Immature natural killer cell (primary cell): ENCODE measurements around the gene UBE2G2. TPM values are rescaled to one million over a fixed set of nuclear protein-coding genes. Genes with fewer than 3 reads are reported as not detected.

Experiments used
- DNase-seq, 3 donors: peaks; one replicate each; pipeline ENCODE4 v3.0.0; 2022; ENCODE audit warnings: mixed read lengths in 1 of 3
- H3K27ac Mint-ChIP-seq, 6 donors: one replicate each; pipeline ENCODE4 v1.8.0; 2020; ENCODE audit warnings: mixed read lengths in 6 of 6, mild to moderate bottlenecking in 5 of 6, inconsistent platforms in 4 of 6, moderate library complexity in 3 of 6
- H3K27me3 Mint-ChIP-seq, 3 donors: one replicate each; pipeline ENCODE4 v1.8.0; 2020 to 2021; ENCODE audit warnings: low read depth in 3 of 3, mild to moderate bottlenecking in 3 of 3, mixed read lengths in 3 of 3, moderate library complexity in 3 of 3, inconsistent platforms in 1 of 3
- H3K36me3 Mint-ChIP-seq, 3 donors: one replicate each; pipeline ENCODE4 v1.8.0; 2020; ENCODE audit warnings: mixed read lengths in 3 of 3, inconsistent platforms in 2 of 3, mild to moderate bottlenecking in 2 of 3
- H3K4me1 Mint-ChIP-seq, 2 donors: one replicate each; pipeline ENCODE4 v1.8.0; 2020; ENCODE audit warnings: inconsistent platforms in 2 of 2, mild to moderate bottlenecking in 2 of 2, mixed read lengths in 2 of 2, moderate library complexity in 1 of 2
- H3K4me3 Mint-ChIP-seq, 5 donors: one replicate each; pipeline ENCODE4 v1.8.0; 2020; ENCODE audit warnings: mild to moderate bottlenecking in 5 of 5, mixed read lengths in 5 of 5, inconsistent platforms in 3 of 5, moderate library complexity in 3 of 5
- H3K9me3 Mint-ChIP-seq, 6 donors: one replicate each; pipeline ENCODE4 v1.8.0; 2020; ENCODE audit warnings: mild to moderate bottlenecking in 6 of 6, mixed read lengths in 6 of 6, inconsistent platforms in 4 of 6, moderate library complexity in 3 of 6
- polyA plus RNA-seq, 3 donors: library from polyadenylated mRNA; unstranded; fragments of 300-500 nt; fragmentation: Illumina TruSeq; gene quantifications; one replicate each; pipeline ENCODE4 v1.2.3, GENCODE V29; 2021

The UBE2G2 gene
- polyA plus RNA-seq, 3 donors from 2014 or later: 43.6 to 62.9 (median 56.2) TPM

GRCh38 chr21:44783020-44783696 is 18.5 kb downstream of the UBE2G2 start:
- H3K36me3 Mint-ChIP-seq: peaks cover 4 to 17% (median 6%) of the 10 kb centered on the region in 3 donors
- H3K4me3 Mint-ChIP-seq: no peak overlapping the region
- peaks cover 6 to 11% of the 10 kb centered on the region in 2 donors for H3K4me1 Mint-ChIP-seq
- no peak overlapping the region for H3K27ac Mint-ChIP-seq
- peaks cover 0 to 3% (median 2%) of the 10 kb centered on the region in 3 donors for H3K27me3 Mint-ChIP-seq
- H3K9me3 Mint-ChIP-seq: no peaks in the 10 kb centered on the region
- DNase-seq: no peak

GRCh38 chr21:44780767-44781459 is 20.7 kb downstream of the UBE2G2 start:
- no peak for DNase-seq
- no peaks in the 10 kb centered on the region for H3K9me3 Mint-ChIP-seq
- peaks cover 0 to 3% (median 2%) of the 10 kb centered on the region in 3 donors for H3K27me3 Mint-ChIP-seq
- peaks cover 4 to 17% (median 6%) of the 10 kb centered on the region in 3 donors for H3K36me3 Mint-ChIP-seq
- no peak overlapping the region for H3K4me3 Mint-ChIP-seq
- no peak overlapping the region for H3K27ac Mint-ChIP-seq
- H3K4me1 Mint-ChIP-seq: peaks cover 6 to 8% of the 10 kb centered on the region in 2 donors

- Mint-ChIP-seq H3K27me3 (peaks cover 0 to 2% (median 1%) of the 10 kb centered on the region in 3 donors), H3K36me3 (peaks cover 5 to 14% (median 6%) of the 10 kb centered on the region in 3 donors), H3K4me3 (no peak overlapping the region), H3K27ac (no peak overlapping the region), H3K9me3 (no peaks in the 10 kb centered on the region), H3K4me1 (peaks cover under 1 to 4% of the 10 kb centered on the region in 2 donors)
- no peak for DNase-seq
Observed at GRCh38 chr21:44780137-44780502, 21.5 kb downstream of the UBE2G2 start.

GRCh38 chr21:44779417-44780136 is 22.0 kb downstream of the UBE2G2 start:
- Mint-ChIP-seq H3K36me3 (peaks cover 11 to 19% (median 11%) of the 10 kb centered on the region in 3 donors), H3K9me3 (no peaks in the 10 kb centered on the region), H3K27ac (no peak overlapping the region), H3K4me3 (no peak overlapping the region), H3K27me3 (peaks cover 0 to 4% (median 1%) of the 10 kb centered on the region in 3 donors), H3K4me1 (peaks cover 0 to 4% of the 10 kb centered on the region in 2 donors)
- DNase-seq: no peak

GRCh38 chr21:44778983-44779382 is 22.6 kb downstream of the UBE2G2 start:
- no peak for DNase-seq
- Mint-ChIP-seq H3K27me3 (peaks cover 0 to 4% (median 1%) of the 10 kb centered on the region in 3 donors), H3K9me3 (no peaks in the 10 kb centered on the region), H3K4me1 (peaks cover 0 to 4% of the 10 kb centered on the region in 2 donors), H3K4me3 (no peak overlapping the region), H3K36me3 (peaks cover 12 to 21% (median 13%) of the 10 kb centered on the region in 3 donors), H3K27ac (no peak overlapping the region)

- DNase-seq: no peak
- peaks cover 12 to 21% (median 13%) of the 10 kb centered on the region in 3 donors for H3K36me3 Mint-ChIP-seq
- no peak overlapping the region for H3K4me3 Mint-ChIP-seq
- no peaks in the 10 kb centered on the region for H3K9me3 Mint-ChIP-seq
- no peak overlapping the region for H3K27ac Mint-ChIP-seq
- peaks cover 0 to 4% (median 1%) of the 10 kb centered on the region in 3 donors for H3K27me3 Mint-ChIP-seq
- H3K4me1 Mint-ChIP-seq: peaks cover 0 to 4% of the 10 kb centered on the region in 2 donors
Observed at GRCh38 chr21:44778499-44778911, 23.1 kb downstream of the UBE2G2 start.

- Mint-ChIP-seq H3K9me3 (no peaks in the 10 kb centered on the region), H3K36me3 (peaks cover 12 to 21% (median 13%) of the 10 kb centered on the region in 3 donors), H3K27ac (no peak overlapping the region), H3K4me3 (no peak overlapping the region), H3K27me3 (peaks cover 0 to 2% (median 0%) of the 10 kb centered on the region in 3 donors), H3K4me1 (peaks cover 0 to 4% of the 10 kb centered on the region in 2 donors)
- DNase-seq: no peak
Observed at GRCh38 chr21:44778094-44778493, 23.5 kb downstream of the UBE2G2 start.

- Mint-ChIP-seq H3K36me3 (peaks cover 18 to 42% (median 25%) of the 10 kb centered on the region in 3 donors), H3K4me3 (no peak overlapping the region), H3K9me3 (no peaks in the 10 kb centered on the region), H3K4me1 (peaks cover 0 to 2% of the 10 kb centered on the region in 2 donors), H3K27ac (peak overlapping the region in 2 of 6 donors; percentile 23 to 35), H3K27me3 (peaks cover 0 to 2% (median 0%) of the 10 kb centered on the region in 3 donors)
- DNase-seq: no peak
Observed at GRCh38 chr21:44774972-44775371, 26.6 kb downstream of the UBE2G2 start.

- Mint-ChIP-seq H3K9me3 (no peaks in the 10 kb centered on the region), H3K27ac (no peak overlapping the region), H3K27me3 (peaks cover 0 to 2% (median 0%) of the 10 kb centered on the region in 3 donors), H3K36me3 (peaks cover 22 to 43% (median 29%) of the 10 kb centered on the region in 3 donors), H3K4me1 (peaks cover 0 to 2% of the 10 kb centered on the region in 2 donors), H3K4me3 (no peak overlapping the region)
- no peak for DNase-seq
Observed at GRCh38 chr21:44773291-44773932, 28.2 kb downstream of the UBE2G2 start.

GRCh38 chr21:44771896-44772525 is 29.6 kb downstream of the UBE2G2 start:
- Mint-ChIP-seq H3K9me3 (no peaks in the 10 kb centered on the region), H3K4me3 (no peak overlapping the region), H3K27me3 (peaks cover 0 to 2% (median 2%) of the 10 kb centered on the region in 3 donors), H3K27ac (peak overlapping the region in 1 of 6 donors; percentile 29), H3K36me3 (peaks cover 17 to 37% (median 29%) of the 10 kb centered on the region in 3 donors), H3K4me1 (no peaks in the 10 kb centered on the region)
- no peak for DNase-seq

GRCh38 chr21:44767834-44768831 is 33.5 kb downstream of the UBE2G2 start:
- H3K27ac Mint-ChIP-seq: no peak overlapping the region
- H3K4me1 Mint-ChIP-seq: peaks cover 11 to 12% of the 10 kb centered on the region in 2 donors
- peaks cover 2 to 8% (median 2%) of the 10 kb centered on the region in 3 donors for H3K27me3 Mint-ChIP-seq
- no peaks in the 10 kb centered on the region for H3K9me3 Mint-ChIP-seq
- no peak overlapping the region for H3K4me3 Mint-ChIP-seq
- H3K36me3 Mint-ChIP-seq: peaks cover 9 to 24% (median 17%) of the 10 kb centered on the region in 3 donors
- DNase-seq: no peak

GRCh38 chr21:44766818-44767354 is 34.7 kb downstream of the UBE2G2 start:
- H3K9me3 Mint-ChIP-seq: no peaks in the 10 kb centered on the region
- H3K27ac Mint-ChIP-seq: no peak overlapping the region
- peaks cover 9 to 17% (median 13%) of the 10 kb centered on the region in 3 donors for H3K36me3 Mint-ChIP-seq
- DNase-seq: no peak
- peaks cover 2 to 8% (median 2%) of the 10 kb centered on the region in 3 donors for H3K27me3 Mint-ChIP-seq
- H3K4me3 Mint-ChIP-seq: no peak overlapping the region
- H3K4me1 Mint-ChIP-seq: peaks cover 11 to 12% of the 10 kb centered on the region in 2 donors
